ENCODE measurements around the gene CAPN2.
"Not testable (repeated sequence)": the region's sequence is repeated elsewhere in the genome, so short reads cannot be mapped to it uniquely, and the experiment has no call there.

CAPN2 gene

GRCh38 chr1:223802032-223802431 is 89.7 kb downstream of the CAPN2 start:
- Histone ChIP-seq H2BK15ac (ENCODE audit: low read length) (no peak overlapping the region), H2AFZ (ENCODE audit: low read length) (no peak overlapping the region), H4K91ac (ENCODE audit: low read depth, low read length, poor library complexity) (no peak overlapping the region), H3K14ac (ENCODE audit: low read length) (no peak overlapping the region), H3K27ac (replicated peaks; ENCODE audit: low read length) (no peak overlapping the region), H3K23ac (ENCODE audit: low read depth, low read length, poor library complexity) (no peak overlapping the region), H3K18ac (ENCODE audit: low read length) (no peak overlapping the region), H3K27me3 (ENCODE audit: control insufficient read depth in 3 of 3, insufficient read depth in 3 of 3, low read depth in 1 of 3, low read length in 3 of 3) (no peaks in the 10 kb centered on the region), H2AK5ac (ENCODE audit: low read depth, low read length) (no peak overlapping the region), H3K36me3 (replicated peaks in 1 of 2; ENCODE audit: control insufficient read depth in 2 of 2, insufficient read depth in 2 of 2, low read length in 2 of 2) (peaks cover 28 to 100% of the 10 kb centered on the region in 2 donors), H4K8ac (ENCODE audit: low read depth, low read length) (no peak overlapping the region), H3K4me3 (ENCODE audit: low read length in 2 of 2) (no peak overlapping the region), H2BK120ac (ENCODE audit: low read depth, low read length) (no peak overlapping the region), H2BK5ac (ENCODE audit: low read length) (no peak overlapping the region), H3K4ac (ENCODE audit: low read length) (no peak overlapping the region), H3K79me1 (ENCODE audit: low read depth, low read length) (peaks cover 2% of the 10 kb centered on the region), H3K9me3 (replicated peaks in 1 of 2; ENCODE audit: control insufficient read depth in 2 of 2, insufficient read depth in 1 of 2, low read depth in 1 of 2, low read length in 2 of 2) (peaks cover 0 to under 1% of the 10 kb centered on the region in 2 donors), H3K9ac (ENCODE audit: low read depth, low read length, poor library complexity) (no peak overlapping the region), H3K4me1 (ENCODE audit: control insufficient read depth in 2 of 2, insufficient read depth in 1 of 2, low read depth in 1 of 2, low read length in 2 of 2) (no peaks in the 10 kb centered on the region), H2BK12ac (ENCODE audit: low read length) (no peak overlapping the region), H3K4me2 (ENCODE audit: insufficient read depth, low read length, poor library complexity, severe bottlenecking) (no peak overlapping the region)
- DNase-seq (ENCODE audit: low spot score): no peak
- WGBS, 2 donors (ENCODE audit: extremely low coverage in 2 of 2, insufficient read length in 2 of 2, insufficient replicate concordance in 1 of 2): no CpG with 5 or more reads among the region's 7 CpGs

DNA sequence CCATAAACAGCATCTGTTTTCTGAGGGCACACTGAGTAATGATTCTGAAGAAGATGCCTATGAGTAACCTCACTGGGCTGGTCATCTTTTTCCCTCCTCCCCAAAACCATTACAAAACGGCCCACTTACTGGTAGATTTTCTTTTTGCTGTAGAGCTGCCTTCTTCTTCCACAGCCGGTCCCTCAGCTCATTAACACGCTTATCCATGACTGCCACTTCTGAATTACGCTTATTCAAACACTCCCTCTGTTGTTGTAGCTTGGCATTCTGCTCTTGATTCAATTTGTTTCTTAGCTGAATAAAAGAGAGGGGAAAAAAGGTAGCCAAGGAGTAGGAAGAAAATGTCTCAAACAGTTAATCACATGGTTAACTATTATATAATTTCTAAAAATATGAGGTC is 90.3 kb downstream of the CAPN2 start:
- H3K9me3 ChIP-seq (replicated peaks in 1 of 2; ENCODE audit: control insufficient read depth in 2 of 2, insufficient read depth in 1 of 2, low read depth in 1 of 2, low read length in 2 of 2): peaks cover 0 to 7% of the 10 kb centered on the region in 2 donors
- H3K4me1 ChIP-seq (ENCODE audit: control insufficient read depth in 2 of 2, insufficient read depth in 1 of 2, low read depth in 1 of 2, low read length in 2 of 2): no peaks in the 10 kb centered on the region
- H2BK12ac ChIP-seq (ENCODE audit: low read length): no peak overlapping the region
- no peak overlapping the region for H3K4me3 ChIP-seq (ENCODE audit: low read length in 2 of 2)
- H3K27me3 ChIP-seq (ENCODE audit: control insufficient read depth in 3 of 3, insufficient read depth in 3 of 3, low read depth in 1 of 3, low read length in 3 of 3): no peaks in the 10 kb centered on the region
- H2AK5ac ChIP-seq (ENCODE audit: low read depth, low read length): no peak overlapping the region
- no CpG with 5 or more reads among the region's 4 CpGs for whole genome bisulfite sequencing, 2 donors (ENCODE audit: extremely low coverage in 2 of 2, insufficient read length in 2 of 2, insufficient replicate concordance in 1 of 2)
- H3K18ac ChIP-seq (ENCODE audit: low read length): no peak overlapping the region
- no peak for DNase-seq (ENCODE audit: low spot score)
- H4K91ac ChIP-seq (ENCODE audit: low read depth, low read length, poor library complexity): no peak overlapping the region
- H3K9ac ChIP-seq (ENCODE audit: low read depth, low read length, poor library complexity): no peak overlapping the region
- H2BK5ac ChIP-seq (ENCODE audit: low read length): no peak overlapping the region
- H3K27ac ChIP-seq (replicated peaks; ENCODE audit: low read length): no peak overlapping the region
- H4K8ac ChIP-seq (ENCODE audit: low read depth, low read length): no peak overlapping the region
- H2BK120ac ChIP-seq (ENCODE audit: low read depth, low read length): no peak overlapping the region
- H3K4ac ChIP-seq (ENCODE audit: low read length): no peak overlapping the region
- H3K79me1 ChIP-seq (ENCODE audit: low read depth, low read length): peaks cover 2% of the 10 kb centered on the region
- H3K14ac ChIP-seq (ENCODE audit: low read length): no peak overlapping the region
- no peak overlapping the region for H2BK15ac ChIP-seq (ENCODE audit: low read length)
- peaks cover 27 to 100% of the 10 kb centered on the region in 2 donors for H3K36me3 ChIP-seq (replicated peaks in 1 of 2; ENCODE audit: control insufficient read depth in 2 of 2, insufficient read depth in 2 of 2, low read length in 2 of 2)
- no peak overlapping the region for H2AFZ ChIP-seq (ENCODE audit: low read length)
- no peak overlapping the region for H3K4me2 ChIP-seq (ENCODE audit: insufficient read depth, low read length, poor library complexity, severe bottlenecking)
- H3K23ac ChIP-seq (ENCODE audit: low read depth, low read length, poor library complexity): no peak overlapping the region

- Histone ChIP-seq H3K4me3 (ENCODE audit: low read length in 2 of 2) (no peak overlapping the region), H3K18ac (ENCODE audit: low read length) (no peak overlapping the region), H3K23ac (ENCODE audit: low read depth, low read length, poor library complexity) (no peak overlapping the region), H3K4me1 (ENCODE audit: control insufficient read depth in 2 of 2, insufficient read depth in 1 of 2, low read depth in 1 of 2, low read length in 2 of 2) (no peaks in the 10 kb centered on the region), H2BK5ac (ENCODE audit: low read length) (no peak overlapping the region), H3K14ac (ENCODE audit: low read length) (no peak overlapping the region), H3K4me2 (ENCODE audit: insufficient read depth, low read length, poor library complexity, severe bottlenecking) (no peak overlapping the region), H2AFZ (ENCODE audit: low read length) (no peak overlapping the region), H3K9me3 (replicated peaks in 1 of 2; ENCODE audit: control insufficient read depth in 2 of 2, insufficient read depth in 1 of 2, low read depth in 1 of 2, low read length in 2 of 2) (peaks cover 0 to 11% of the 10 kb centered on the region in 2 donors), H3K79me1 (ENCODE audit: low read depth, low read length) (peaks cover 2% of the 10 kb centered on the region), H3K27ac (replicated peaks; ENCODE audit: low read length) (no peak overlapping the region), H2BK12ac (ENCODE audit: low read length) (no peak overlapping the region), H4K8ac (ENCODE audit: low read depth, low read length) (no peak overlapping the region), H2AK5ac (ENCODE audit: low read depth, low read length) (no peak overlapping the region), H4K91ac (ENCODE audit: low read depth, low read length, poor library complexity) (no peak overlapping the region), H3K9ac (ENCODE audit: low read depth, low read length, poor library complexity) (no peak overlapping the region), H2BK120ac (ENCODE audit: low read depth, low read length) (no peak overlapping the region), H3K27me3 (ENCODE audit: control insufficient read depth in 3 of 3, insufficient read depth in 3 of 3, low read depth in 1 of 3, low read length in 3 of 3) (no peaks in the 10 kb centered on the region), H3K4ac (ENCODE audit: low read length) (no peak overlapping the region), H3K36me3 (replicated peaks in 1 of 2; ENCODE audit: control insufficient read depth in 2 of 2, insufficient read depth in 2 of 2, low read length in 2 of 2) (peaks cover 21 to 99% of the 10 kb centered on the region in 2 donors), H2BK15ac (ENCODE audit: low read length) (no peak overlapping the region)
- no CpG with 5 or more reads among the region's 7 CpGs for WGBS, 2 donors (ENCODE audit: extremely low coverage in 2 of 2, insufficient read length in 2 of 2, insufficient replicate concordance in 1 of 2)
- no peak for DNase-seq (ENCODE audit: low spot score)
Observed at GRCh38 chr1:223803211-223803610, 90.9 kb downstream of the CAPN2 start.

DNA sequence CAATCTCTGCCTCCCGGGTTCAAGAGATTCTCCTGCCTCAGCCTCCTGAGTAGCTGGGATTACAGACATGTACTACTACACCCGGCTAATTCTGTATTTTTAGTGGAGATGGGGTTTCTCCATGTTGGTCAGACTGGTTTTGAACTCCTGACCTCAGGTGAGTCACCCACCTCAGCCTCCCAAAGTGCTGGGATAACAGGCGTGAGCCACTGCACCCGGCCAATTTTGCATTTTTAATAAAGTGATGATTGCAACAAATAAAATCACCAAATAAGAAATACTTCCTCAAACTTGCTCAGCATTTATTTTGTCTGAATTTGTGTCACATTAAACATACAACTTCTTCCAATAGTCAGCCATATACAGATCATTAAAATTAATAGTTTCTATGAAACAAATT is 97.6 kb downstream of the CAPN2 start:
- not testable (repeated sequence) for H2BK12ac ChIP-seq (ENCODE audit: low read length); H3K9ac ChIP-seq (ENCODE audit: low read depth, low read length, poor library complexity); H3K27me3 ChIP-seq (ENCODE audit: control insufficient read depth in 3 of 3, insufficient read depth in 3 of 3, low read depth in 1 of 3, low read length in 3 of 3); H3K18ac ChIP-seq (ENCODE audit: low read length); H3K4me3 ChIP-seq (ENCODE audit: low read length in 2 of 2); H3K4me1 ChIP-seq (ENCODE audit: control insufficient read depth in 2 of 2, insufficient read depth in 1 of 2, low read depth in 1 of 2, low read length in 2 of 2); H2BK15ac ChIP-seq (ENCODE audit: low read length); H3K4ac ChIP-seq (ENCODE audit: low read length); H2BK120ac ChIP-seq (ENCODE audit: low read depth, low read length); H2AFZ ChIP-seq (ENCODE audit: low read length); H3K14ac ChIP-seq (ENCODE audit: low read length); H4K91ac ChIP-seq (ENCODE audit: low read depth, low read length, poor library complexity); H3K27ac ChIP-seq (replicated peaks; ENCODE audit: low read length); DNase-seq (ENCODE audit: low spot score); H3K79me1 ChIP-seq (ENCODE audit: low read depth, low read length); H2AK5ac ChIP-seq (ENCODE audit: low read depth, low read length); H2BK5ac ChIP-seq (ENCODE audit: low read length); H4K8ac ChIP-seq (ENCODE audit: low read depth, low read length); H3K23ac ChIP-seq (ENCODE audit: low read depth, low read length, poor library complexity); H3K4me2 ChIP-seq (ENCODE audit: insufficient read depth, low read length, poor library complexity, severe bottlenecking)
- peaks cover 14 to 97% of the 10 kb centered on the region in 2 donors for H3K36me3 ChIP-seq (replicated peaks in 1 of 2; ENCODE audit: control insufficient read depth in 2 of 2, insufficient read depth in 2 of 2, low read length in 2 of 2)
- H3K9me3 ChIP-seq (replicated peaks in 1 of 2; ENCODE audit: control insufficient read depth in 2 of 2, insufficient read depth in 1 of 2, low read depth in 1 of 2, low read length in 2 of 2): peaks cover 0 to 11% of the 10 kb centered on the region in 2 donors
- WGBS, 2 donors (ENCODE audit: extremely low coverage in 2 of 2, insufficient read length in 2 of 2, insufficient replicate concordance in 1 of 2): no CpG with 5 or more reads among the region's 4 CpGs

Data from neuronal stem cell (in vitro differentiated cells).